ENCODE results near the gene TRPM8. TPM values are rescaled to one million over a fixed set of nuclear protein-coding genes. Genes with fewer than 3 reads are reported as not detected.

The TRPM8 gene
- total RNA-seq, 2 experiments from 2014 or later = not detected

GRCh38 chr2:233950078-233950825 is 33.1 kb downstream of the TRPM8 start:
- H3K36me3 Mint-ChIP-seq (ENCODE audit: low read depth) = no peaks in the 10 kb centered on the region
- Histone ChIP-seq H3K9me3 (ENCODE audit: control insufficient read depth in 1 of 2, insufficient read depth in 1 of 2, low read length in 2 of 2) (peaks cover 0 to 4% of the 10 kb centered on the region in 2 experiments), H3K27me3 (ENCODE audit: control insufficient read depth in 1 of 2, insufficient read depth in 2 of 2, low read length in 2 of 2) (peaks cover 0 to 5% of the 10 kb centered on the region in 2 experiments), H3K4me3 (ENCODE audit: low read length) (no peak overlapping the region), H3K27ac (ENCODE audit: low read depth in 1 of 2, low read length in 2 of 2) (no peak overlapping the region), H3K4me1 (ENCODE audit: insufficient read depth, low read length) (no peaks in the 10 kb centered on the region), H3K36me3 (ENCODE audit: insufficient read depth, low read length) (no peaks in the 10 kb centered on the region)
- H3K9me3 Mint-ChIP-seq = no peaks in the 10 kb centered on the region
- intact Hi-C loops (cut with DNase I, micrococcal nuclease) = no loop called here
- ATAC-seq (ENCODE audit: poor library complexity) (no peak), DNase-seq (no peak)
- POLR2A ChIA-PET = no interaction called here
- no peak for TF ChIP-seq CTCF (IDR thresholded peaks at IDR 0.05)
- H3K27ac Mint-ChIP-seq = no peak overlapping the region
- H3K27me3 Mint-ChIP-seq = peaks cover 62% of the 10 kb centered on the region
- no peak overlapping the region for H3K4me3 Mint-ChIP-seq
- CTCF ChIA-PET = no interaction called here
- H3K4me1 Mint-ChIP-seq (ENCODE audit: low read depth) = no peaks in the 10 kb centered on the region

GRCh38 chr2:233952335-233952734 is 35.2 kb downstream of the TRPM8 start:
- peaks cover 0 to 8% of the 10 kb centered on the region in 2 experiments for H3K27me3 ChIP-seq (ENCODE audit: control insufficient read depth in 1 of 2, insufficient read depth in 2 of 2, low read length in 2 of 2)
- ATAC-seq (ENCODE audit: poor library complexity) (no peak), DNase-seq (no peak)
- Mint-ChIP-seq H3K27ac (no peak overlapping the region), H3K36me3 (ENCODE audit: low read depth) (no peaks in the 10 kb centered on the region), H3K9me3 (no peaks in the 10 kb centered on the region), H3K4me3 (no peak overlapping the region), H3K27me3 (peaks cover 47% of the 10 kb centered on the region), H3K4me1 (ENCODE audit: low read depth) (no peaks in the 10 kb centered on the region)
- POLR2A ChIA-PET = no interaction called here
- intact Hi-C loops (cut with DNase I, micrococcal nuclease) = no loop called here
- no peak for TF ChIP-seq CTCF (IDR thresholded peaks at IDR 0.05)
- no peaks in the 10 kb centered on the region for H3K36me3 ChIP-seq (ENCODE audit: insufficient read depth, low read length)
- no peak overlapping the region for H3K27ac ChIP-seq (ENCODE audit: low read depth in 1 of 2, low read length in 2 of 2)
- CTCF ChIA-PET = no interaction called here
- no peaks in the 10 kb centered on the region for H3K4me1 ChIP-seq (ENCODE audit: insufficient read depth, low read length)
- H3K4me3 ChIP-seq (ENCODE audit: low read length) = no peak overlapping the region
- peaks cover 0 to 4% of the 10 kb centered on the region in 2 experiments for H3K9me3 ChIP-seq (ENCODE audit: control insufficient read depth in 1 of 2, insufficient read depth in 1 of 2, low read length in 2 of 2)

- no peaks in the 10 kb centered on the region for H3K4me1 Mint-ChIP-seq (ENCODE audit: low read depth)
- no peaks in the 10 kb centered on the region for H3K36me3 Mint-ChIP-seq (ENCODE audit: low read depth)
- H3K9me3 Mint-ChIP-seq = no peaks in the 10 kb centered on the region
- H3K27ac ChIP-seq (ENCODE audit: low read depth in 1 of 2, low read length in 2 of 2) = no peak overlapping the region
- no peak for ATAC-seq (ENCODE audit: poor library complexity)
- H3K4me1 ChIP-seq (ENCODE audit: insufficient read depth, low read length) = no peaks in the 10 kb centered on the region
- no peaks in the 10 kb centered on the region for H3K36me3 ChIP-seq (ENCODE audit: insufficient read depth, low read length)
- intact Hi-C loops (cut with DNase I, micrococcal nuclease) = no loop called here
- no peak for TF ChIP-seq CTCF (IDR thresholded peaks at IDR 0.05)
- peaks cover 41% of the 10 kb centered on the region for H3K27me3 Mint-ChIP-seq
- peaks cover 0 to 4% of the 10 kb centered on the region in 2 experiments for H3K9me3 ChIP-seq (ENCODE audit: control insufficient read depth in 1 of 2, insufficient read depth in 1 of 2, low read length in 2 of 2)
- no peak overlapping the region for H3K27ac Mint-ChIP-seq
- ChIA-PET CTCF (interaction anchor here (0.8 kb wide), 1 partner anchor 40 kb away, joined by 3 read pairs; no protein-coding TSS in a partner anchor), POLR2A (no interaction called here)
- no peak overlapping the region for H3K4me3 ChIP-seq (ENCODE audit: low read length)
- no peak overlapping the region for H3K4me3 Mint-ChIP-seq
- DNase-seq = no peak
- peaks cover 0 to 7% of the 10 kb centered on the region in 2 experiments for H3K27me3 ChIP-seq (ENCODE audit: control insufficient read depth in 1 of 2, insufficient read depth in 2 of 2, low read length in 2 of 2)
These were observed 36.1 kb downstream of the TRPM8 start for GRCh38 chr2:233953087-233953801.
